DND-41 (cell line): ENCODE data around the gene F2RL1.

ENCODE experiments used
- ATAC-seq: fragments of 200-7000 bp; cut with Tn5 transposase; 3 replicates; pipeline ENCODE4 v1.9.1; 2021; ENCODE audit warnings: low read depth; ENCODE audit not compliant: insufficient read depth
- DNase-seq: peaks from one replicate; pipeline ENCODE4 v3.0.0-alpha.2; 2020
- H2AFZ ChIP-seq: 2 replicates; pipeline ENCODE4 v1.6.0; 2012; ENCODE audit warnings: low read depth, low read length
- H3K27ac ChIP-seq: 2 replicates; pipeline ENCODE4 v1.5.1; 2012; ENCODE audit warnings: low read length, inconsistent platforms
- H3K27me3 ChIP-seq: fragments of 200-600 bp; sonication (generic); 2 replicates; pipeline ENCODE4 v1.6.0; 2012; ENCODE audit warnings: low read length, mild to moderate bottlenecking, inconsistent platforms; ENCODE audit not compliant: insufficient read depth, poor library complexity
- H3K36me3 ChIP-seq: 2 replicates; pipeline ENCODE4 v1.5.1; 2012; ENCODE audit warnings: low read length, inconsistent platforms; ENCODE audit not compliant: insufficient read depth
- H3K4me1 ChIP-seq: 2 replicates; pipeline ENCODE4 v1.5.1; 2012; ENCODE audit warnings: mild to moderate bottlenecking, low read length; ENCODE audit not compliant: insufficient read depth
- H3K4me2 ChIP-seq: 2 replicates; pipeline ENCODE4 v1.6.0; 2012; ENCODE audit warnings: mild to moderate bottlenecking, moderate library complexity, low read length, inconsistent platforms; ENCODE audit not compliant: insufficient read depth
- H3K4me3 ChIP-seq, 2 experiments: fragments of 200-600 bp in 1 of 2; shearing (Covaris generic) in 1 of 2; 2 replicates each; pipeline ENCODE4 v1.5.1; 2012 to 2016; ENCODE audit warnings: inconsistent platforms in 2 of 2, low read length in 2 of 2, mild to moderate bottlenecking in 2 of 2, low read depth in 1 of 2, moderate library complexity in 1 of 2
- H3K79me2 ChIP-seq: 2 replicates; pipeline ENCODE4 v1.6.0; 2012; ENCODE audit warnings: low read length, inconsistent platforms; ENCODE audit not compliant: insufficient read depth
- H3K9ac ChIP-seq: 2 replicates; pipeline ENCODE4 v1.6.0; 2012; ENCODE audit warnings: low read depth, mild to moderate bottlenecking, inconsistent platforms, low read length, moderate library complexity
- H3K9me3 ChIP-seq: 2 replicates; pipeline ENCODE4 v1.5.1; 2012; ENCODE audit warnings: low read length, moderate library complexity, mild to moderate bottlenecking, inconsistent platforms; ENCODE audit not compliant: insufficient read depth, severe bottlenecking
- H4K20me1 ChIP-seq: 2 replicates; pipeline ENCODE4 v1.6.0; 2012; ENCODE audit warnings: low read length; ENCODE audit not compliant: insufficient read depth
- CTCF ChIP-seq: IDR thresholded peaks from 2 replicates; pipeline ENCODE4 v1.5.1; 2012; ENCODE audit warnings: borderline replicate concordance, low read length, moderate library complexity, mild to moderate bottlenecking; ENCODE audit not compliant: poor library complexity, severe bottlenecking; ENCODE audit errors: extremely low read depth
- EZH2 ChIP-seq: IDR thresholded peaks from 3 replicates; pipeline ENCODE4 v1.6.1; 2012; ENCODE audit warnings: borderline replicate concordance, low read depth, mild to moderate bottlenecking, moderate library complexity, low read length, inconsistent platforms; ENCODE audit not compliant: severe bottlenecking

Gene F2RL1

GRCh38 chr5:76831110-76831452 is 12.3 kb downstream of the F2RL1 start:
- Histone ChIP-seq H3K36me3 (no peaks in the 10 kb centered on the region), H3K27ac (no peak overlapping the region), H3K9ac (no peak overlapping the region), H3K27me3 (no peaks in the 10 kb centered on the region), H3K4me2 (no peak overlapping the region), H2AFZ (no peak overlapping the region), H3K4me1 (no peaks in the 10 kb centered on the region), H4K20me1 (no peaks in the 10 kb centered on the region), H3K4me3 (no peak overlapping the region), H3K79me2 (no peaks in the 10 kb centered on the region), H3K9me3 (no peaks in the 10 kb centered on the region)
- DNase-seq = no peak
- ATAC-seq = no peak
- TF ChIP-seq CTCF = no peak
- TF ChIP-seq EZH2 = no peak

- Histone ChIP-seq H3K79me2 (no peaks in the 10 kb centered on the region), H3K27ac (no peak overlapping the region), H4K20me1 (no peaks in the 10 kb centered on the region), H3K4me1 (no peaks in the 10 kb centered on the region), H3K4me2 (no peak overlapping the region), H3K36me3 (no peaks in the 10 kb centered on the region), H3K4me3 (no peak overlapping the region), H3K27me3 (no peaks in the 10 kb centered on the region), H3K9ac (no peak overlapping the region), H2AFZ (no peak overlapping the region), H3K9me3 (no peaks in the 10 kb centered on the region)
- no peak for TF ChIP-seq CTCF
- TF ChIP-seq EZH2 = no peak
- DNase-seq (no peak), ATAC-seq (no peak)
These were observed 17.4 kb downstream of the F2RL1 start for GRCh38 chr5:76836181-76836580.

- H3K79me2 ChIP-seq = no peaks in the 10 kb centered on the region
- H3K4me3 ChIP-seq = no peak overlapping the region
- H3K4me1 ChIP-seq = no peaks in the 10 kb centered on the region
- no peaks in the 10 kb centered on the region for H4K20me1 ChIP-seq
- H3K27me3 ChIP-seq = no peaks in the 10 kb centered on the region
- ATAC-seq (no peak), DNase-seq (no peak)
- no peaks in the 10 kb centered on the region for H3K36me3 ChIP-seq
- no peak overlapping the region for H2AFZ ChIP-seq
- no peaks in the 10 kb centered on the region for H3K9me3 ChIP-seq
- no peak overlapping the region for H3K4me2 ChIP-seq
- no peak for TF ChIP-seq CTCF
- no peak for TF ChIP-seq EZH2
- H3K27ac ChIP-seq = no peak overlapping the region
- H3K9ac ChIP-seq = no peak overlapping the region
These were observed 17.8 kb downstream of the F2RL1 start for GRCh38 chr5:76836585-76836984.

GRCh38 chr5:76838481-76839261 is 19.8 kb downstream of the F2RL1 start:
- no peak overlapping the region for H3K9ac ChIP-seq
- no peaks in the 10 kb centered on the region for H3K36me3 ChIP-seq
- ATAC-seq = no peak
- H3K4me2 ChIP-seq = no peak overlapping the region
- H3K4me1 ChIP-seq = no peaks in the 10 kb centered on the region
- no peaks in the 10 kb centered on the region for H3K27me3 ChIP-seq
- H3K79me2 ChIP-seq = no peaks in the 10 kb centered on the region
- H4K20me1 ChIP-seq = no peaks in the 10 kb centered on the region
- no peak overlapping the region for H3K4me3 ChIP-seq
- TF ChIP-seq CTCF = no peak
- TF ChIP-seq EZH2 = no peak
- DNase-seq = no peak
- H3K9me3 ChIP-seq = no peaks in the 10 kb centered on the region
- H3K27ac ChIP-seq = no peak overlapping the region
- no peak overlapping the region for H2AFZ ChIP-seq
